K562 (cell line): Measurements from ENCODE around the gene NYAP2. TPM values are rescaled to one million over a fixed set of nuclear protein-coding genes. Genes with fewer than 3 reads are reported as not detected.

Source experiments
- HMG20A ChIP-seq: fragments of 450-650 bp; formaldehyde crosslinking; conservative IDR thresholded peaks from 2 replicates; pipeline ENCODE4 v1.4.0; 2020; ENCODE audit warnings: mild to moderate bottlenecking, mixed read lengths
- KAT8 ChIP-seq: fragments of 450-650 bp; IDR thresholded peaks from 2 replicates; pipeline ENCODE4 v1.6.1; 2016; ENCODE audit warnings: low read depth, mild to moderate bottlenecking
- PHTF2 ChIP-seq: fragments of 250-450 bp; sonication (Bioruptor Pico); IDR thresholded peaks from 2 replicates; pipeline ENCODE4 v1.5.0; 2021; ENCODE audit warnings: mild to moderate bottlenecking
- ZBTB40 ChIP-seq, 2 experiments: fragments of 450-650 bp in 1 of 2; sonication (generic) in 1 of 2; formaldehyde crosslinking in 1 of 2; IDR thresholded peaks; 2 replicates each; pipeline versions ENCODE4 v1.7.1 to v1.9.0; 2016 to 2022; ENCODE audit warnings: inconsistent platforms in 1 of 2, mild to moderate bottlenecking in 1 of 2, missing genetic modification reagents in 1 of 2
- polyA plus RNA-seq, 8 experiments: library from polyadenylated mRNA; depleted of rRNA in 4 of 8; stranded (reverse) in 5 of 8; unstranded in 3 of 8; fragments of >200 nt; fragmentation: Nextera tagmentation in 2 of 8; fragmentation: Illumina TruSeq in 1 of 8; extraction: Ambion mirVana in 2 of 8; extraction: Trizol in 1 of 8; gene quantifications; 2 replicates each; pipeline versions ENCODE4 v1.2.1 to v1.2.3, GENCODE V29; 2011 to 2014; ENCODE audit warnings: inconsistent platforms in 1 of 8, missing spikeins in 1 of 8
- total RNA-seq, 7 experiments: library from RNA; depleted of rRNA in 6 of 7; stranded (reverse); fragments of >200 nt in 6 of 7; fragmentation: Illumina TruSeq in 2 of 7; extraction: Trizol in 2 of 7; gene quantifications; 2 replicates each; pipeline versions ENCODE4 v1.2.1 to v1.2.3, GENCODE V29; 2011 to 2021; ENCODE audit warnings: low replicate concordance in 1 of 7

Gene NYAP2
- total and polyA plus RNA-seq, 9 of the 15 experiments (the other 6 are each of a cell fraction or from before 2014, with no cell fraction given) = 0.03 to 0.04 (median 0.04) TPM; not detected in 3

DNA sequence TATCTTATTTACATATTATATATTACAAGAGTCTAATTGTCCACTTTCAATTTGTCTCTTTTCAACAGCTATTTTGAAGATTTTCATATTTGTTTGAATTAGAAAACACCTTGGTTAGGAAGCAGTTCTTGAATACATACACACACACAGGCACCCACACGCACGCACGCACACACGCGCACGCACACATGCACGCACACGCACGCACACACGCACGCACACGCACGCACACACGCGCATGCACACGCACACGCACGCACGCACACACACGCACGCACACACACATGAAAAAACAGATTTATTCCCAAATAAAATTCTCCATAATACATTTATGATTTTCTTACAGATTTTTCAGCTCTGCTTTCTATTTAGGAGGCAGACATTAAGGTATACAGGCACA lies 220.7 kb downstream of the NYAP2 start (continued):
- TF ChIP-seq ZBTB40 (IDR thresholded peaks at IDR 0.05) (no peak), ZBTB40 (CRISPR knock-in tag; IDR thresholded peaks at IDR 0.05) (no peak), HMG20A (CRISPR knock-in tag) (no peak), PHTF2 (CRISPR knock-in tag) (no peak), KAT8 (no peak)
- TF ChIP-seq, all 486 proteins: peak for 0
